ENCODE results near the gene GSS. TPM values are rescaled to one million over a fixed set of nuclear protein-coding genes. Genes with fewer than 3 reads are reported as not detected.

GSS gene
- total RNA-seq, 3 donors from 2014 or later = 33.4 to 61.9 (median 53.7) TPM

- Histone ChIP-seq H3K36me3 (peaks cover 43% of the 10 kb centered on the region), H3K9me3 (no peaks in the 10 kb centered on the region), H3K4me1 (no peaks in the 10 kb centered on the region), H3K27me3 (no peaks in the 10 kb centered on the region), H3K27ac (no peak overlapping the region), H3K4me3 (no peak overlapping the region)
- intact Hi-C loops (cut with DNase I; ENCODE audit: low total_unique reads) = no loop called here
- peak in 1 of 2 donors; percentile 49 for DNase-seq (ENCODE audit: low spot score in 2 of 2)
- TF ChIP-seq POLR2A (IDR thresholded peaks at IDR 0.05) = no peak
- no peak for TF ChIP-seq POLR2AphosphoS5 (IDR thresholded peaks at IDR 0.05)
- no peak for TF ChIP-seq CTCF (IDR thresholded peaks at IDR 0.05)
Measured at GRCh38 chr20:35003211-35004031, 47.8 kb upstream of the GSS start.

- intact Hi-C loops (cut with DNase I; ENCODE audit: low total_unique reads) = no loop called here
- no peak for DNase-seq (ENCODE audit: low spot score in 2 of 2)
- no peak overlapping the region for H3K27ac ChIP-seq
- H3K9me3 ChIP-seq = no peaks in the 10 kb centered on the region
- no peaks in the 10 kb centered on the region for H3K27me3 ChIP-seq
- TF ChIP-seq POLR2AphosphoS5 (IDR thresholded peaks at IDR 0.05) (no peak), POLR2A (IDR thresholded peaks at IDR 0.05) (no peak), CTCF (IDR thresholded peaks at IDR 0.05) (no peak)
- no peak overlapping the region for H3K4me3 ChIP-seq
- peaks cover 43% of the 10 kb centered on the region for H3K36me3 ChIP-seq
- no peaks in the 10 kb centered on the region for H3K4me1 ChIP-seq
Measured at GRCh38 chr20:35002426-35003210, 47.0 kb upstream of the GSS start.

- no peak for DNase-seq (ENCODE audit: low spot score in 2 of 2)
- Histone ChIP-seq H3K4me1 (no peaks in the 10 kb centered on the region), H3K27ac (no peak overlapping the region), H3K27me3 (no peaks in the 10 kb centered on the region), H3K4me3 (no peak overlapping the region), H3K9me3 (no peaks in the 10 kb centered on the region), H3K36me3 (peaks cover 43% of the 10 kb centered on the region)
- TF ChIP-seq POLR2AphosphoS5 (IDR thresholded peaks at IDR 0.05) (no peak), POLR2A (IDR thresholded peaks at IDR 0.05) (no peak), CTCF (IDR thresholded peaks at IDR 0.05) (no peak)
- intact Hi-C loops (cut with DNase I; ENCODE audit: low total_unique reads) = no loop called here
Measured at GRCh38 chr20:35001596-35002362, 46.2 kb upstream of the GSS start.

GRCh38 chr20:35000922-35001595, 45.5 kb upstream of the GSS start:
- H3K27ac ChIP-seq = no peak overlapping the region
- intact Hi-C loops (cut with DNase I; ENCODE audit: low total_unique reads) = no loop called here
- no peaks in the 10 kb centered on the region for H3K4me1 ChIP-seq
- H3K4me3 ChIP-seq = no peak overlapping the region
- H3K36me3 ChIP-seq = peaks cover 43% of the 10 kb centered on the region
- DNase-seq (ENCODE audit: low spot score in 2 of 2) = no peak
- no peak for TF ChIP-seq CTCF (IDR thresholded peaks at IDR 0.05)
- TF ChIP-seq POLR2AphosphoS5 (IDR thresholded peaks at IDR 0.05) = no peak
- TF ChIP-seq POLR2A (IDR thresholded peaks at IDR 0.05) = no peak
- H3K27me3 ChIP-seq = no peaks in the 10 kb centered on the region
- no peaks in the 10 kb centered on the region for H3K9me3 ChIP-seq
